GM21447 (cell line): Measurements from ENCODE around the gene CHPF2.

Experiments
- ATAC-seq: cut with Tn5 transposase; IDR thresholded peaks from one replicate; pipeline ENCODE4 v1.9.1; 2021; ENCODE audit not compliant: unreplicated experiment

Gene CHPF2

GRCh38 chr7:151205730-151206129 is 26.6 kb upstream of the CHPF2 start:
- ATAC-seq, result no peak

- ATAC-seq, result no peak
Observed at GRCh38 chr7:151206914-151207313, 25.4 kb upstream of the CHPF2 start.

- ATAC-seq, result no peak
Observed at GRCh38 chr7:151207315-151207714, 25.0 kb upstream of the CHPF2 start.

GRCh38 chr7:151207804-151208203 is 24.5 kb upstream of the CHPF2 start:
- no peak for ATAC-seq

GRCh38 chr7:151208253-151208862 is 23.9 kb upstream of the CHPF2 start:
- ATAC-seq, result no peak

GRCh38 chr7:151209588-151209987 is 22.7 kb upstream of the CHPF2 start:
- ATAC-seq, result no peak

- ATAC-seq, result no peak
Observed at GRCh38 chr7:151210087-151210854, 22.0 kb upstream of the CHPF2 start, which contains the start of gene H2BK1. TSS of gene H2BK1 (minus strand) at chr7:151210488. CDS start at chr7:151210318, 170 bp downstream.

- ATAC-seq, result no peak
Observed at GRCh38 chr7:151211155-151211772, 21.0 kb upstream of the CHPF2 start.

- ATAC-seq, result no peak
Observed at GRCh38 chr7:151212626-151213025, 19.7 kb upstream of the CHPF2 start.

- no peak for ATAC-seq
Observed at GRCh38 chr7:151213826-151214225, 18.5 kb upstream of the CHPF2 start.

- ATAC-seq, result no peak
Observed at GRCh38 chr7:151215396-151215795, 16.9 kb upstream of the CHPF2 start.

- no peak for ATAC-seq
Observed at GRCh38 chr7:151218170-151218569, 14.1 kb upstream of the CHPF2 start.

GRCh38 chr7:151223728-151224127 is 8.6 kb upstream of the CHPF2 start:
- ATAC-seq, result no peak

GRCh38 chr7:151225948-151226510 is 6.3 kb upstream of the CHPF2 start:
- no peak for ATAC-seq

GRCh38 chr7:151226560-151226874 is 5.8 kb upstream of the CHPF2 start:
- peak; percentile 13 for ATAC-seq

- peak; percentile 98 for ATAC-seq
Observed at GRCh38 chr7:151226875-151227782, 5.2 kb upstream of the CHPF2 start, which contains the start of gene ABCF2. TSS of gene ABCF2 (minus strand) at chr7:151227205. CDS start at chr7:151226458, 747 bp downstream.

GRCh38 chr7:151228024-151228866 is 4.0 kb upstream of the CHPF2 start:
- no peak for ATAC-seq

GRCh38 chr7:151229249-151229648 is 3.0 kb upstream of the CHPF2 start:
- ATAC-seq, result no peak

GRCh38 chr7:151231080-151231479 is 1.2 kb upstream of the CHPF2 start:
- no peak for ATAC-seq
